H9 (cell line): Measurements from ENCODE around the gene KIAA1210. TPM values are rescaled to one million over a fixed set of nuclear protein-coding genes. Genes with fewer than 3 reads are reported as not detected.

Source experiments
- DNase-seq: peaks from one replicate; pipeline ENCODE4 v3.0.0-alpha.2; 2017
- H2AFZ ChIP-seq: one replicate; pipeline ENCODE4 v1.6.1; 2013; ENCODE audit warnings: mild to moderate bottlenecking, low read length, control low read depth, moderate library complexity
- H2AK5ac ChIP-seq: 2 replicates; pipeline ENCODE4 v1.6.1; 2013; ENCODE audit warnings: low read length, control low read depth, mixed read lengths; ENCODE audit not compliant: insufficient read length
- H2BK120ac ChIP-seq: one replicate; pipeline ENCODE4 v1.6.1; 2013; ENCODE audit warnings: low read depth, mild to moderate bottlenecking, low read length, control low read depth, inconsistent platforms; ENCODE audit not compliant: poor library complexity, severe bottlenecking
- H2BK12ac ChIP-seq: 2 replicates; pipeline ENCODE4 v1.6.1; 2013; ENCODE audit warnings: low read length, control low read depth, mixed read lengths, low read depth; ENCODE audit not compliant: insufficient read length
- H2BK15ac ChIP-seq: 2 replicates; pipeline ENCODE4 v1.6.1; 2013; ENCODE audit warnings: low read depth, low read length, control low read depth
- H2BK20ac ChIP-seq: one replicate; pipeline ENCODE4 v1.6.1; 2013; ENCODE audit warnings: low read depth, mild to moderate bottlenecking, low read length, control low read depth, inconsistent platforms; ENCODE audit not compliant: poor library complexity, severe bottlenecking
- H2BK5ac ChIP-seq: 2 replicates; pipeline ENCODE4 v1.6.1; 2013; ENCODE audit warnings: low read length, control low read depth, mixed read lengths; ENCODE audit not compliant: insufficient read length
- H3K14ac ChIP-seq: 2 replicates; pipeline ENCODE4 v1.6.1; 2013; ENCODE audit warnings: low read length, control low read depth; ENCODE audit not compliant: insufficient read depth
- H3K18ac ChIP-seq: 2 replicates; pipeline ENCODE4 v1.6.1; 2013; ENCODE audit warnings: low read depth, mild to moderate bottlenecking, mixed read lengths, low read length, control low read depth; ENCODE audit not compliant: insufficient read length
- H3K23ac ChIP-seq: 2 replicates; pipeline ENCODE4 v1.6.1; 2013; ENCODE audit warnings: low read length, control low read depth, mixed read lengths, low read depth; ENCODE audit not compliant: insufficient read length
- H3K23me2 ChIP-seq: 2 replicates; pipeline ENCODE4 v1.6.1; 2013; ENCODE audit warnings: low read depth, mild to moderate bottlenecking, mixed read lengths, low read length, control low read depth; ENCODE audit not compliant: insufficient read length, poor library complexity, severe bottlenecking
- H3K27ac ChIP-seq: 2 replicates; pipeline ENCODE4 v1.5.1; 2013; ENCODE audit warnings: low read length, control low read depth, mixed read lengths, low read depth; ENCODE audit not compliant: insufficient read length
- H3K27me3 ChIP-seq: 2 replicates; pipeline ENCODE4 v1.6.1; 2013; ENCODE audit warnings: low read length, control low read depth, inconsistent platforms; ENCODE audit not compliant: insufficient read depth
- H3K4ac ChIP-seq: 2 replicates; pipeline ENCODE4 v1.6.1; 2013; ENCODE audit warnings: low read depth, mild to moderate bottlenecking, control low read depth, inconsistent platforms, low read length, moderate library complexity
- H3K4me1 ChIP-seq: 2 replicates; pipeline ENCODE4 v1.6.1; 2013; ENCODE audit warnings: low read length, control low read depth, inconsistent platforms; ENCODE audit not compliant: insufficient read depth
- H3K4me2 ChIP-seq: 2 replicates; pipeline ENCODE4 v1.6.1; 2013; ENCODE audit warnings: low read length, control low read depth, mixed read lengths; ENCODE audit not compliant: insufficient read length, insufficient read depth
- H3K56ac ChIP-seq: 2 replicates; pipeline ENCODE4 v1.6.1; 2013; ENCODE audit warnings: low read depth, mild to moderate bottlenecking, mixed read lengths, low read length, control low read depth; ENCODE audit not compliant: insufficient read length
- H3K79me1 ChIP-seq: 2 replicates; pipeline ENCODE4 v1.6.1; 2013; ENCODE audit warnings: low read depth, mild to moderate bottlenecking, moderate library complexity, low read length, control low read depth, inconsistent platforms; ENCODE audit not compliant: insufficient read depth, poor library complexity, severe bottlenecking
- H3K79me2 ChIP-seq: 2 replicates; pipeline ENCODE4 v1.6.1; 2013; ENCODE audit warnings: low read length, control low read depth, inconsistent platforms; ENCODE audit not compliant: insufficient read depth
- H3K9ac ChIP-seq: 2 replicates; pipeline ENCODE4 v1.6.1; 2013; ENCODE audit warnings: low read length, control low read depth, mixed read lengths; ENCODE audit not compliant: insufficient read length; ENCODE audit errors: extremely low read depth
- H3K9me3 ChIP-seq: one replicate; pipeline ENCODE4 v1.6.1; 2013; ENCODE audit warnings: low read depth, low read length, inconsistent platforms; ENCODE audit not compliant: control insufficient read depth
- H3T11ph ChIP-seq: one replicate; pipeline ENCODE4 v1.6.1; 2013; ENCODE audit warnings: mild to moderate bottlenecking, low read length, control low read depth, inconsistent platforms
- H4K20me1 ChIP-seq: one replicate; pipeline ENCODE4 v1.6.1; 2013; ENCODE audit not compliant: control insufficient read depth, insufficient read length, insufficient read depth
- H4K5ac ChIP-seq: 2 replicates; pipeline ENCODE4 v1.6.1; 2013; ENCODE audit warnings: low read depth, mild to moderate bottlenecking, mixed read lengths, low read length, control low read depth; ENCODE audit not compliant: insufficient read length
- H4K8ac ChIP-seq: replicated peaks from 2 replicates; pipeline ENCODE4 v1.6.1; 2013; ENCODE audit warnings: low read length, control low read depth, mixed read lengths, low read depth; ENCODE audit not compliant: insufficient read length
- H4K91ac ChIP-seq: 2 replicates; pipeline ENCODE4 v1.6.1; 2013; ENCODE audit warnings: low read depth, mild to moderate bottlenecking, moderate library complexity, mixed read lengths, low read length, control low read depth; ENCODE audit not compliant: insufficient read length
- H3K27ac Mint-ChIP-seq, 3 experiments: 2 replicates in 2 of 3; 3 replicates in 1 of 3; pipeline ENCODE4 v1.8.0; 2020 to 2021; ENCODE audit warnings: mixed read lengths in 3 of 3, mild to moderate bottlenecking in 1 of 3, moderate library complexity in 1 of 3
- H3K27me3 Mint-ChIP-seq: 2 replicates; pipeline ENCODE4 v1.8.0; 2021; ENCODE audit warnings: low read depth, mild to moderate bottlenecking, moderate library complexity, mixed read lengths
- H3K36me3 Mint-ChIP-seq, 3 experiments: 2 replicates in 2 of 3; 3 replicates in 1 of 3; pipeline ENCODE4 v1.8.0; 2020 to 2021; ENCODE audit warnings: low read depth in 3 of 3, mixed read lengths in 3 of 3; ENCODE audit not compliant: insufficient read depth in 1 of 3
- H3K4me1 Mint-ChIP-seq, 2 experiments: 2 replicates each; pipeline ENCODE4 v1.8.0; 2020; ENCODE audit warnings: mixed read lengths in 2 of 2
- H3K4me3 Mint-ChIP-seq, 2 experiments: 2 replicates in 1 of 2; 3 replicates in 1 of 2; pipeline ENCODE4 v1.8.0; 2020 to 2021; ENCODE audit warnings: mild to moderate bottlenecking in 2 of 2, mixed read lengths in 2 of 2, moderate library complexity in 1 of 2
- H3K9me3 Mint-ChIP-seq, 2 experiments: 2 replicates in 1 of 2; 3 replicates in 1 of 2; pipeline ENCODE4 v1.8.0; 2020; ENCODE audit warnings: mild to moderate bottlenecking in 2 of 2, mixed read lengths in 2 of 2, moderate library complexity in 1 of 2
- CTCF ChIP-seq: fragments of 200-600 bp; sonication (generic); conservative IDR thresholded peaks from 3 replicates; pipeline ENCODE4 v1.8.0; 2021; ENCODE audit warnings: antibody characterized with exemption, mild to moderate bottlenecking
- WGBS: extraction: QIAGEN DNeasy Blood & Tissue Kit; methylation state at CpG from one replicate; pipeline ENCODE4 v1.1.7; 2013; ENCODE audit warnings: missing lambda C conversion rate, low lambda C conversion rate, mixed read lengths; ENCODE audit not compliant: insufficient read length; ENCODE audit errors: extremely low coverage; 5-methylcytosine and 5-hydroxymethylcytosine counted together
- total RNA-seq: library from RNA; stranded (reverse); gene quantifications from 2 replicates; pipeline ENCODE4 v1.2.1, GENCODE V29; 2021

The KIAA1210 gene
- total RNA-seq, 1 experiment from 2014 or later = not detected

GRCh38 chrX:119156241-119156640 lies 28.6 kb upstream of the KIAA1210 start:
- Histone ChIP-seq H3K18ac (no peak overlapping the region), H2AFZ (no peak overlapping the region), H4K8ac (no peak overlapping the region), H2BK120ac (no peak overlapping the region), H3K79me1 (no peaks in the 10 kb centered on the region), H3K4me1 (no peaks in the 10 kb centered on the region), H2BK5ac (no peak overlapping the region), H3K9ac (no peak overlapping the region), H3K23ac (no peak overlapping the region), H3K27me3 (no peaks in the 10 kb centered on the region), H2AK5ac (no peak overlapping the region), H3K27ac (no peak overlapping the region), H4K5ac (no peak overlapping the region), H3T11ph (no peak overlapping the region), H3K14ac (no peak overlapping the region), H4K20me1 (no peaks in the 10 kb centered on the region), H2BK12ac (no peak overlapping the region), H2BK20ac (no peak overlapping the region), H4K91ac (no peak overlapping the region), H3K23me2 (no peaks in the 10 kb centered on the region), H2BK15ac (no peak overlapping the region), H3K56ac (no peak overlapping the region), H3K9me3 (peaks cover 27% of the 10 kb centered on the region), H3K4ac (no peak overlapping the region), H3K4me2 (no peak overlapping the region), H3K79me2 (no peaks in the 10 kb centered on the region)
- H3K27me3 Mint-ChIP-seq = peaks cover under 1% of the 10 kb centered on the region; the same call in 1 of the 2 replicates
- peaks cover 0 to 4% of the 10 kb centered on the region in 2 experiments; a peak in 2 of 4 replicates for H3K4me1 Mint-ChIP-seq
- no CpG with 5 or more reads among the region's 1 CpG for whole genome bisulfite sequencing
- no peaks in the 10 kb centered on the region; a peak in 1 of 7 replicates for H3K36me3 Mint-ChIP-seq
- H3K27ac Mint-ChIP-seq = no peak overlapping the region
- H3K9me3 Mint-ChIP-seq = peaks cover 65 to 75% of the 10 kb centered on the region in 2 experiments
- DNase-seq = no peak
- no peak overlapping the region for H3K4me3 Mint-ChIP-seq
- TF ChIP-seq CTCF = no peak
